Stimulated activated CD4-positive, alpha-beta T cell treated with anti-CD3 and anti-CD28 coated beads, Interleukin-12 subunit alpha, Interleukin-12 subunit beta, amount 100 ng/mL, for 48 hours (primary cell): Measurements from ENCODE around the gene JARID2.

Experiments used
- DNase-seq, 3 donors: peaks; one replicate each; pipeline ENCODE4 v3.0.0-alpha.2; 2020; ENCODE audit warnings: low read depth in 2 of 3, low spot score in 1 of 3

JARID2 gene

GRCh38 chr6:15502446-15503345, 256.8 kb downstream of the JARID2 start:
- DNase-seq: no peak

GRCh38 chr6:15503346-15503680, 257.4 kb downstream of the JARID2 start:
- DNase-seq: no peak

DNA sequence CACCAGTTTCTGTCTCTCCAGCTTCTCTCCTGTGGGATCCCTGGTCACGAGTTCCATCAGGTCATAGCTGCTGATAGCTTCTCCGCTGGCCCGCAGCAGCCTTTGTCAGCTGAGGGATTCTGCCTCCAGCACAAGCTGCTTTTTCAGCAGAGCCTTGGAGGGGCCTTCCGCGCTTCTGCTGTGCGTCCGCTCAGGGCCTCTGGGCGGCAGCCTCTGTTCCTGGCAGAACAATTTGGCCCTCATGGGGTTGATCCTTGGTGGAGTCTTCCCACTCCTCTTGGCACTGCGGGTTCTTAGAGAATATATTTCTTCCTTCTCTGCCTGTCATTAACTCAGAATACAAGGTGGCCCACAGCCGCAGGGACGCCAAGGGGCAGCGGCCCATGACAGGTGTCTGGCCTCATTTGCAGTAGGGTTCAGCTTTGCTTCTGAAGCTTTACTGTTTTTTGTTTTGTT, 258.2 kb downstream of the JARID2 start:
- no peak for DNase-seq

DNA sequence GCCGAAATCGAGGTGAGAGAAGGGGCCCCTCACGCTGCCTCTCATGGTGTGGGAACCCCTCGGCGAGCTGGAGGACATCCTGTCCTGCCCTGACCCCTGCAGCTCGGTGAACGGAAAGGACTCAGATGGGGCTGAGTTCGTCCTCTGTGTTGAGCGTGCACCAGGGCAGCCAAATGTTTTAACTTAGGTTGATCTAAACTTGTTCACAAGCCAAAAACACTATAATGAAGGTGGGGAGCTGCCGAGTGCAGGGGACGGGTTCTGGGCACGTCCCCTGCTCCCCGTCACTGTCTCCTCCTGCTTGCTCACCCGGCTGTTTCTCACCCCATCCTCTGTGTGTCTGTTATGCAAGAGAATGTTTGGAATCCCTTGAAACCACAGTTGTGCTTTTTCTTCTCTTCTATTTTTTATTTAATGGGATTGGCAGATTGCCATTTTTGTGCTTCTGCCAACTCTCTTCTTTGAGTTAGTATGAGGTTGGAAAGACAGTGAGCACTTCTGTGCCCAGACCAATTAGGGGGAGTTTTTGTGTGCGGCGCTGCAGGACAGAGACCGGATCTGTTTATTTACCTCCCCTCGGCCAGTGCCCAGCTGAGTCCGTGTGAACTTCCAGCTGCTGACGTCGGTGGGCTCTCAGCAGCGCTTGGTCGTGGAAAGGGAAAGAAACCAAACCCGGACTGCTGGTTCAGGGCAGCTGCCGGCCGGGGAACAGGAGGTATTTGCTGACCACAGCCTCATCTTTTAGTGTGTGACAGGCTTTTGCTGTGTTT, 258.9 kb downstream of the JARID2 start:
- no peak for DNase-seq

GRCh38 chr6:15505463-15505918, 259.6 kb downstream of the JARID2 start:
- no peak for DNase-seq

GRCh38 chr6:15506066-15506465, 260.2 kb downstream of the JARID2 start:
- DNase-seq: no peak

GRCh38 chr6:15507221-15507620, 261.4 kb downstream of the JARID2 start:
- DNase-seq: no peak

DNA sequence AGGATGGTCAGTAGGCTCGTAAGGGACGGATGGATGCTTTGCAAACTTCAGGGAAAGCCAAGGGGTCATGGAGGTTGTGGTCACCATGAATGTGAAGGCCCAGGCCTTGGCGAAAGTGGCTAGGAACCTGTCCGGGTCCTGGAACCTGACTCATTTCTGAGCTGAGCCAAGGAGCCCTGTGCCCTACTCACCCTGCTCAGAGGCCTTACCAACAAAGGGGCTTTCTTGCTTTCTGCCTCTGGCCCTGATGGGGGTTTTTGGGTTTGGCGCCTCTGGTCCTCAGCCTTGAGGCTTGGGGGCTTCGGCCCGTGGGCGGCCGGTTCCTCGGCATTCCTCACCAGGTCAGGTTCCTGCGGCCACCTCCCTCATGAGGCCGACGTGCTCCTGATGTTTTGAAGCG, 261.9 kb downstream of the JARID2 start:
- no peak for DNase-seq

GRCh38 chr6:15508441-15508871, 262.6 kb downstream of the JARID2 start:
- DNase-seq: no peak

- no peak for DNase-seq
Measured at GRCh38 chr6:15508931-15509330, 263.1 kb downstream of the JARID2 start.

DNA sequence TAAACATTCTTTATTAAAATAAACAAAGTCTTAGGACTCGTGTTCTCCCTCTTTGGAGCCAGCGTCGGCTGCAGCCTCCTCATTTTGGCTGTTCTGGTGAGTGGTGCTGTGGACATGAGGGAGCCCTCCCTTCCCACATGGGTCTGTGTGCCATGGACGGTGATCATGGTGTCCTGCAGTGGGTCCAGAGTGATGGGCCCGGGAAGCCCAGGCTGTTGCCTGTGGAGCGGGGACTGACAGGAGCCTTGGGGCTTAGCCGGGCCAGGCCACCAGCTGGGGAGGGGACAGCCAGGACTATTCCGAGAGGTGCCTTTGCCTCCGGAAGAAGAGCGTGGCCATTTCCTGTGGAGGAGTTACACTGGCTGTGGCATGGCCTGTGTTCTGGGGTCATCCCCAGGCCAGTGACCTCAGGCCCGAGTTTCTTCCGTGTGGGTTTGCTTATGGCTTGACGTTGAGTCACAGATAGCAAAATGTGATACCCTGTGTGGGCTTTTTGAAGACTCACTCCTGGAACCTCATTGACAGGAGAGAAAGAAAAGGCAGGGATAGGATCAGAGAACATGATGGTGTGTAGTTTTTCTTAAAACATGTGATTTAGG, 263.6 kb downstream of the JARID2 start:
- no peak for DNase-seq

DNA sequence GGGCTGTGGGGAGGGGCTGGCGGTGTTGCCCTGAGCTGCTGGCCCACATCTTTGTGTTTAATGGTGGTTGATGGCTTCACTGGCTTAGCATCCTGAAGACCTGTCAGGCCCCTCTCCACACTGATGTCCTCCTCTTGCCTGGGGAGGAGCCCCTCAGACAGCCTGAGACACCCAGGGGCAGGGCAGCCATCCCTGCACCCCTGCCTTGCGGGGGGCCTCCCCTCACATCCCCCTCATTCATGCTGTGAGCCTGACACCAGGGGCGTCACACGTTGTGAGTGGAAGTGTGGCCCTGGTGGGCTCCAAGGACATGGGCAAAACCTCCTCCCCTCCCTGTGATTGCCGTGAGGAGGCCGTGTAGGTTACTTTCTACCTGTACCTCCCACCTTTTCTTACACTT, 264.3 kb downstream of the JARID2 start:
- DNase-seq: no peak

DNA sequence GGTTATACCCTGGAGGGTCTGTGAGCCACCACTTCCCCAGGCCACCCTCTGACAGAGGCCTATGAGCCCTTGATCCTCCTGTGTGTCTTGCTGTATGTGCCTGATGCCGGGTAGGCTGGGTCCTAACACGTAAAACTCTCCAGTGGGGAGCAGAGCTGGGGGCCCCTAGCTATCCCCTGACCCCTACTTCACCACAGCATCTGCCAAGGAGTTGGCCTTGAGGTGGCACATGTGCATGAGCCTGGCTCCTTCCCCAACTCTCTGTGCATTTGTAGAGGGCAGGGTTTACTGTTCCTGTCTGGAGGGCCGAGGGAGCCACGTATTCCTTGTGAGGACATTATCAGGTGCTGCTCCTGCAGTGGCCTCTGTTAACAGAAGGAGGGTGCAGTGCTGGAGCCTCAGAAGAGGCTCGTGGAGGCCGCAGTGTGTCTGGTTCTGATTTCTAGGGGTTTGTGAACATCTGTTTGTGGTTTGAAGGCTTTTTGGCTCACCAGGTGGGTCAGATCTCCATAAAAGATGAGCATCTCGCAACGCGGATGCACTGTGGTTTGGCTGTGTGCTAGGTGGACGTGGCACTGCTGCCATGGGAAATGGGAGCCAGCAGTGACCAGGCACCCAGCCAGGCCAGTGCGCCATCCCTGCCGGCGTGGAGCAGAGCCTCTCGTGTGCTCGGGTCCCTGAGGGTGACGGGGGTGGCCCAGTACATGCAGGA, 264.8 kb downstream of the JARID2 start:
- DNase-seq: no peak

- no peak for DNase-seq
Measured at GRCh38 chr6:15511248-15512125, 265.6 kb downstream of the JARID2 start.

- DNase-seq: no peak
Measured at GRCh38 chr6:15512126-15512525, 266.3 kb downstream of the JARID2 start.

GRCh38 chr6:15512721-15513120, 266.9 kb downstream of the JARID2 start:
- no peak for DNase-seq

- no peak for DNase-seq
Measured at GRCh38 chr6:15513131-15513771, 267.4 kb downstream of the JARID2 start.

- DNase-seq: no peak
Measured at GRCh38 chr6:15513801-15514711, 268.2 kb downstream of the JARID2 start.

DNA sequence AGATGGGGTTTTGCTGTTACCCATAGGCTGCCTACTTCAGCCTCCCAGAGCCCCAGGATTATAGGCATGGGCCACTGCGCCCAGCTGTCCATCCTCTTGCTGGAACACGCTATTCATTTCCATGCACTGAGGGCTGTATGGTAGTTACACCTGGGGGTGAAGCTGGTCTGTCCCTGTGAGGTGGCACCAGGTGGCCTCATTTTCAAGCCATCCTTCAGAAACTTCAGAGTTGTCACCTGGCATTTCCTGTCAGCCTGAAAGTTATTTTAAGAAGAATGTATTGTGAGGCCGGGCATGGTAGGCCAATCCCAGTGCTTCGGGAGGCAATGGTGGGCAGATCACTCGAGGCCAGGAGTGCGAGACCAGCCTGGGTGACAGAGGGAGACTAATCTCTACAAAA, 269.4 kb downstream of the JARID2 start:
- DNase-seq: no peak
